HG03575 (cell line): ENCODE measurements around the gene DLG4.
"Not testable (repeated sequence)": the region's sequence is repeated elsewhere in the genome, so short reads cannot be mapped to it uniquely, and the experiment has no call there.

Source experiments
- ATAC-seq: cut with Tn5 transposase; IDR thresholded peaks from one replicate; pipeline ENCODE4 v1.9.1; 2021; ENCODE audit not compliant: unreplicated experiment, insufficient number of reproducible peaks, low FRiP score; ENCODE audit errors: extremely low read depth

Gene DLG4

DNA sequence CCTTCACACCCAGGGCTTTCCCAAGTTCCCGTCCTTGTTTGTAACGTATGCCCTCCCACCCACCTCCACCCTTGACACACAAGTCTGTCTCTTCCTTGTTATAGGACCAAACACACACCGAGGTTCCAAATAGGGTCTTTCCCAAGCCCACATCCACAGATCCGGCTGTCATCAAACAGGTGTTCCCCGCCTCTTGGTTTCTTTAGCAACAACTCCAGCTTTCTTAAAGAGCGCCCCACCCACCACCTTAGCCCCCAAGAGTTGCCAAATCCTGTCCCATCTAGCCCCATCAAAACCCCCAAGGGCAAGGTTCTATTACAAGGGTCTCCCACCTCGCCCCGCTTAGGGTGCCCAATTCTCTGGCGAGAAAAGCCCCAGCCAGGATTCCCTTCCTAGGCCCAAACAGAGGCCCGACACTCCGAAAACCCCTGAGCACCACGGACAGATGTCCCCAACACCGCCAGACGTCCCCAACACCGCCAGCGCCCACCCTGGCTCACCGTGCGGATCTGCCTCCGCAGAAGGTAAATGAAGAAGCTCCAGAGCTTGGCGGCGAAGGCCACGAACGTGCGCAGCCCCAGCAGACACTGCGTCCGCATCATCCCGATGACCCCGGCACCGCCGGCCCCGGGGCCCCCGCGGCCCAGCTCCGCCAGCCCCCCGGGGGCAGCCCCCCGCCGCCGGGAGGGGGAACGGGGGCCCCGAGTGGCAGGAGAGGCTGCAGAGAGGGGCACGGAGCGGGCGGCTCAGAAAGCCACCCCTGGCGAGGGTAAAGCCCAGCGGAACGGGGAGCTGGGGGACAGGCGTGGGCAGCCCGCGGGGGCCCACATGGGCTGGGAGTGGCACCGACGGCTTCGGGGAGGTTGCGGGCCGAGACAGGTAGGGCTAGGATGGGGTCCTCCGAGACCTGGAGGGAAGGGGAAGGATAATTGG is 31.3 kb upstream of the DLG4 start:
- ATAC-seq: no peak

DNA sequence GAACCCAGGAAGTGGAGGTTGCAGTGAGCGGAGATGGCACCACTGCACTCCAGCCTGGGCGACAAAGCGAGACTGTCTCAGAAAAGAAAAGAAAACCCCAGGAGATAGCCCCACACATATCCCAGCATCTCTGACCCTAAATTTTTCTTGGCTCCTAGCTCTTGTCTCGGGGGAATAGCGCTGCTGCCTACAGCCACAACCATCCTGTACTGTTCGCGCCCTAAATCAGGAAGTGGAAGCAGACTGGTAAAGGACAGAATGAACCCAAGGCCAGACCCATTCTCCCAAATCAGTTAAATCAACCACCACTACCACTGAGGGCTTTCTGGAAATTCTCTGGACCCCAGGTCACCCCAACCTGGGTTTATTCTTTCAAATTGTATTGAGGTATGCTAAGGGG is 30.2 kb upstream of the DLG4 start:
- no peak for ATAC-seq

DNA sequence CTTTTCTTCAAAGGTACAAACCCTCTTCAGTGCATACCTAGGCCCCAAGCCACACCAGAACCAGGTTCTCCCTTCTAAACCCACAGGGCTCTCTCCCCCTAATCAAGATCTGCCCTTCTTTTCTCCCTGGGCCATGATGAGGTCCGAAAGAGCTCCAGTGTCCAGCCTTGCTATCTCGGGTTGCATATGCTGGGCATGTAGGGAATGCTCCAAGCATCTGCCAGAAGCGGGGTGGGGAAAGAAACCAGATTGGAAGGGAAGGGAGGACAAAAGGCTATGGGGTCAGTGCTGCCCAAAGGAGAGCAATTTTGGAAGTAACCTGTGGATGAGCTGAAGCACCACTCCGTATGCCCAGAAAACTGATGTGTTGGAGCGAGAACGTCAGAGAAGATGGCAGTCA is 29.6 kb upstream of the DLG4 start:
- no peak for ATAC-seq

DNA sequence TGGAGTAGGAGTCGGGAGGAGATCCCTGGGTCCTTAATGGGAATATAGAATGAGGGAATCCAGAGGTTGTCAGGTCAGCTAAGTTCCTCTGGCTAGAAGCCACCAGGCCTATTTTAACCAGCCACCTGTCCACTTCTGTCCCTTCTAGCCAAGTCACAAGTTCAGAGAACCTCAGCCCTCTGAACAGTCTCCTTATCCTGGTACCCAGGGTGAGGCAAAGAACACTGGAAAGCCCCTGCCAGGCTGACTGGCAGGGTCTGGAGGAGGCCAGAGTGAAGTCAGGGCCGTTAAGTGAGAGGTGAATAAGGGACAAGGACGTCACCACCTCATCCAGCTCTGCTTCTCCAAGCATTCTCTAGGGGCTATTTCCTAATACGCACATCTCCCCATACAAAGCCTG is 29.2 kb upstream of the DLG4 start:
- ATAC-seq: no peak

DNA sequence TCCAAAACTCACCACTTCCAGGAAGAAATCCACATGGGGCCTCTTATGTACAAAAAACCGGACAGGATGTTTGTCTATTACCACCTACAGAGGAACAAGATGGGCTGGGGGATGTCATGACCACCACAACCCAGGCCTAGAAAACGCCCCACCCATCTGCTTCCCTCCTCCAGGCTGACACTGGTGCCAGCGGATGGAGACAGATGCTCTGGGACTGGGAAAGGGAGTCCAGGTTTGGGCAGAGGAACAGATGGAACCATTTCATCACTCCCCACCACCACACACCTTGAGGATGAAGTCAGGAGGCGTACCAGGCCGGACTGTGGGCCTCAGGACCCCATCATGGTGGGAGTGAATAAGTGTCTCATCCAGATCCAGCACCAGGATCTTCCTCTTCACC is 27.1 kb upstream of the DLG4 start:
- no peak for ATAC-seq

DNA sequence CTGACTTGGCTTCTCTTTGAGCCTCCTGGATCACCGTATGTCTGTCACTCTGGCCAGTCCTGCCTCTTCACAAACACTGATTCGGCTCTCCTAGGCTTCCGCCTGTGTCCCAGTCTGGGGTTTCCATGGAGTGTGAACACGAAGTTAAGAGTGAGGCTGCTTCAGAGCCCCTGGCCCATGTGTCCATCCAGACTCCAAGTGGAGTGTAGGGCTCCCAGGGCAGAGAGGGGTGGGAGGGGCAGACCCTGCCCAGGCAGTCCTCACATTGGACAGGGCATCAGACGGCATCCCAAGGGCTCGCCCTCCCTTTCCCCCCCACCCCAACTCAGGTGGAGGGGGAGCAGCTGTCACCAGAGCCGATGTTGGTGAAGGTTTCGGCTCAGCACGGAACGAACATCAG is 24.2 kb upstream of the DLG4 start:
- not testable (repeated sequence) for ATAC-seq

DNA sequence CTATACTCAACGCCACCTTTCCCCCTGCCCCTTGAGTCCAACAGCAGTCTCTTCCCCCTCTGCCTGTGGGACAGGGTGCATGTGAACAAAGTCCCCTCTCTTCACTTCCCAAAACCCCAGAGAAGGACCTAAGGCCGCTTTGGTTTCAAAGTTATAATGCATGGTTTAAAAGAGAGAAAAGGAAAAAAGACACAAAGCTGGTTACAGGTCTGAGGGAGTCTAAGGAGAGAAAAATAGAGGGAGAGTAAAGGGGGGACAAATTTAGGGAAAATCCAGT is 23.8 kb upstream of the DLG4 start:
- ATAC-seq: no peak

DNA sequence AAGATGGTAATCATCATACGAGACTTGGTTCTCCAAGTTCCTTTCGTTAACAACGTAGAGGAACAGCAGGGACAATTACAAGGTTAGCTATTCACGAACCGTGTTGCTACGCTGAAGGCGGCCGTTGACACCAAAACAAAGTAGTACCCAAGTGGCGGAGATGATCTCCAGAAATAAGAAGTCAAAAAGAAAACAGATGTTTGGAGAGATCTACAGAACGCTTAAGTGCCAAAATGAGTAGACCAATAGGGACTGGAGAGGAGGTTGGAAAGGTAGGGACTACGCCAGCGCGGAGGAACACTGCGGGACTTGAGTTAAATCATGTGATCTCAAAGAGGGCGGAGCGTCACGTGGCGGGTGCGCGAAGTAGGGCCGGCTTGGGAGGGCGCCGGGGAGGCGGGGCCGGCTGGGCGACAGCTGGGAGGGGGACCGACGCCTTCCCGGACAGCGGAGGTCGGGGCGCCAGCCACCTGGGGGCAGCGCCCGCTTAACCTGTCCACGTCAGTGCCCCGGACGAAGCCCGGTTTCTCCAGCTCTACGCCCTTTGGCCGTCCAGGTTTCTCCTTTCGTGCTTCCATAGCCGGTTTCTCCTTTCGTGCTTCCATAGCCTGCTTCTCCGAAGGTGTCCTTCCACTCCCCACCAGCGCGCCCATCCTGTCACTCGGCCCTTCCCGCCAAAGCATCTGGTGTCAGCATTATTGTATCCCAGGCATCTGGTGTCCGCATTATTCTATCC is 23.2 kb upstream of the DLG4 start:
- ATAC-seq: no peak

DNA sequence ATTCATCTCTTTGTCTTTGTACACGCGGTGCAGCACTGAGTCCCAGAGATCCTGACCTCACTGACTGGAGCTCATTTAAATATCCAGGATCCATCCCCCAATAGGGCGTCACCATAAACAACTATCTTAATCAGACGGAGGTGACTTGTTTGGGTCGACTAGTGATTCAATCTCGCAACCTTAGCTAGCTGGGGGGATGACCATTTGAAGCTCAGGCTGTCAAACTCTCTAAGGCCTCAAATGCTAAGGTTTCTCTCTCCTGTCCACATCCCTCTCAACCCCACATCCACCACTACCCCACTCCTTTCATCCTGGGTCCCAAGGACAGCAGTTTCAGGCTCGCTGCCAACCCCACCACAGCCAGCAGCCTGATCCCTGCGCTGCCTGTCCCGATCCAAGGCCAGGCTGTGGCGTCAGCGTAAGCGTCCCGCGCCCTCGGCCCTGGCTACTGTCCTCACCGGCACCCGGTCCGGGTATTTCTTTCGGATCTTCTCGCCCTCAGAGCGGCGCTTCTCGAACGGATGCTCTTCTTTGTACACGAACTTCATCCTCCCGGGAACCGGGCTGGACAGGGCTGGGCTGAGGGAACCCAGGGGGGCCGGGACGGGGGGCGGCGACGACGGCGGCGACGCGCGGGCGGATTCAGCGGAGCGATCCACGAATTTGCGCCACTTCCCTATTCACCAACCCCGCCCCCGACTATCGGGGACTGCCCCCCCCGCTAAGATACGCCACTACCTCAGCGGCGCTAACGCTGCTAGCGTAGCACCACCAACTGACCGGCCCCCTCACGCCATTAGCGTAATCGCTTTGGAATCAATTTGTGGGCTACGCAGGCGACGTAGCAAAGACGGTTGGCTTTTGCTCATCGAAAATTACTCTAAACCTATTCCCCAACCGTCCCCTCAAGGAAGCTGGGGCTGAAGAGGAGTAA is 22.4 kb upstream of the DLG4 start, which contains the start of gene GABARAP:
TSS of gene GABARAP (minus strand) at position 667 of the 934 bp plus-strand sequence. CDS start at position 548, 119 bp downstream.
- no peak for ATAC-seq

DNA sequence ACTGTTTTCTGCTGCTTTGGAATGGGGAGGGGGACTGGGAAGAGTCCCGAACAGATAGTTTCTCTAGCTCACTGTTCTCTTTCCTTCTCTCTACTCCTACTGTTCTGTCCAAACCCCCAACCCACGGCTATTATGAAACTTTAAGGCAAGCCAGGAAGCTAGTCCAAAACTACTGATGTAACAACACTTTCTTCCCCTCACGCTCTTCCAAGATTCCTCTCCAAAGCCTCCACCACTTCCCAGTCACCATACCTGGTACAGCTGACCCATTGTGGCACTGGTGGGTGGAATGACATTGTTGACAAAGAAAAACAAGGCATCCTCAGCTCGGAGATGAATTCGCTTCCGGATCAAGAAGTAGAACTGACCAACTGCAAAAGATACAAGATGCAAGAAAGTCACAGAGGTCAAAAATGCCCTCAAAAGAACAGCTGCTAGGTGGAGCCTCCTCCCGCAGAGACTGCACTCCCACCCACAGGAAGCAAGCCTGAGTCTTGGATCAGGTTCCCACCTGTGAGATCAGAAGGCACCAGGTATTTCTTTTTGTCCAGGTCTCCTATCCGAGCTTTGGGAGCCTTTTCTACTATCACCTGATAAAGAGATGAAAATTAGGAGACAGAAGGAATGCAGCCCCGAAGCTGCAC is 21.6 kb upstream of the DLG4 start:
- ATAC-seq: no peak

DNA sequence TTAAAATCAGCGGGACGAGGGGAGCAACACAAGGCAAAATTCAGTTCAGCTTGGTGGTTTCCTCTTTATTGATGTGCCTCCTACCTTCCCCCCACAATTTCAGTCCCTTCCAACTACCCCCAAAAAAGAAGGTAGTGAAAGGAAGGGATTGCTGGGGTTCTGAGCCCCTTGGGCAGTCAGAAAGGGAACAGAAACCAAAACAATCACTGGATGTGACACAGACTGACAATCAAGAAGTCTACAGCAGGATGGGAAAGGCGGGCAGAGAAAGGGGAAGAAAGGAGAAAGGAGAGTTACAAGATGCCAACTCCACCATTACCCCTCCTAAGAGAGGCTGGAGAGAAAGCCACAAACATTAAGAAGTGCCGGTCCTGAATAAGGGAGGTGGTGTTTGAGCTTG is 20.7 kb upstream of the DLG4 start:
- ATAC-seq: no peak

DNA sequence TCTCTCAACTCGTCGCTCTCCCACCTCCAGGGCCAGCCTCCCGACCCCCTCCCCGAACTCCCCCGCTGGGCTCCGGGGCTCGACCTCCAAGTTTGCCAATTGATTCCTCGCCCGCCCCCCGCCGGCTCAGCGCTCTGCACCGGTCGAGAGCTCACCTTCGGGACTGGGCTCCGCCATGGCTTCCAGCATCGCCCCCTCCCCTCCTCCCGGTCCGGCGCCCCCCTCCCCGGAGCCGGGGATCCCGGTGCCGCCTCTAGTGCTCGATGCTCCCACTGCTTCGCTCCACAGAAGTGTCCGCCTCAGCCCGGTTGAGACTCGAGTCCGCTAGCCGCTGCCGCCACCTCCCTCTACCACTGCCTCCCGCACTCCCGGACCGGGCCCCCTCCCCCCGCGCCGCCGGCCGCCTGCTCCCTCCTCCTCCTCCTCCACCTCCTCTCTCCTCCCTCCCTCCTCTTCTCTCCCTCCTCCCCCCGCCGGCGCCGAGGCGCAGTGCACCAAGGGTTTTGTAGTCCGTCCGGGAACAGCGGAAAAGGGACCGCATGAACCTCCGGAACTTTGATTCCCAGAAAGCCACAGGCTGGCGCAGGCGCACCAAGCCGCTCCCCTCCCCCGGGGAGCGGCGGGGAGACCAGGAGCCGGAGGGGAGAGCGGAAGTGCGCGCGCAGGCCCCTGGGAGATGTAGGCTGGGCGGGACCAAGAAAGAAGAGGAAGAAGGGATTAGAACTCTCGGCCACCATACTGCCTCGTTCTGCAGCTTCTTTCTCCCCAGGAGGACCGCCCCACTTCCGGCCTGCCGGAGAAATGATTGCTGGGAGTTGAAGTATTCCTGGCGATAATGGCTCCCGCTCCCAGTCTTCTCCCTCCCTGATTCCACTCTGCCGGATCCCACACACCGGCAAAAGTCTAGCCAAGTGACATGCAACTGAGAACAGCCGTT is 19.7 kb upstream of the DLG4 start, which contains the start of gene PHF23:
TSS of gene PHF23 (minus strand) at position 367 of the 937 bp plus-strand sequence. CDS start at position 189, 178 bp downstream.
- ATAC-seq: no peak

DNA sequence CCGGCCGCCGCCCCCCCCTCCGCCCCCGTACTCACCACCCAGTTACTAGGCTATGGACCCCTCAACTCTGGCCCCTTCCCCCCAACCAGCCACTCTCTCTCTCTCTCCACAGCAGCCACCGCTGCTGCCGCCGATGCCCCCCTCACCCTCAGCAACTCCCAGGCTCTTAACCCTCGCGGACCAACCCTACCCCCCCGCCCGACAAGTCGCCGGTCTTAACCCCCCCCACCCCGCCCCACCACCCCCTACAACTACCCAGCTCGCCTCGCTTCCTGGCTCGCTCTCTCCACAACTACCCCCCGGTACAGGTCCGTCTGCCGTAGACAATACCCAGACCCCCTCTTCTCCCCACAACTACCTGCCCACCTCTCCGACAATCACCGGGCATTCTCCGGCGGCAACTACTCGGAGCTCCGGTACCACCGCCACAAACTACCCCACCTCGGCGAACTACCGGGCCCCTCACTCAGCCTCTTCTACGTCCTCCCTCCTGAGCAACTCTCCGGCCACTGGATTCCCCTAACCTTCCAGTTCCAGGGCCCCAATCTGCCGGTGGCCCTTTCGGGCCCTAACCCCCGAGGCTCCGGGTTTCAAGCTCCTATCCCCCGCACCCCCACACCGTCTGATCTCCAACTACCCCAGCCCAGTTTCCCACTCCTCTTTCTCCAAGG is 18.9 kb upstream of the DLG4 start:
- no peak for ATAC-seq

DNA sequence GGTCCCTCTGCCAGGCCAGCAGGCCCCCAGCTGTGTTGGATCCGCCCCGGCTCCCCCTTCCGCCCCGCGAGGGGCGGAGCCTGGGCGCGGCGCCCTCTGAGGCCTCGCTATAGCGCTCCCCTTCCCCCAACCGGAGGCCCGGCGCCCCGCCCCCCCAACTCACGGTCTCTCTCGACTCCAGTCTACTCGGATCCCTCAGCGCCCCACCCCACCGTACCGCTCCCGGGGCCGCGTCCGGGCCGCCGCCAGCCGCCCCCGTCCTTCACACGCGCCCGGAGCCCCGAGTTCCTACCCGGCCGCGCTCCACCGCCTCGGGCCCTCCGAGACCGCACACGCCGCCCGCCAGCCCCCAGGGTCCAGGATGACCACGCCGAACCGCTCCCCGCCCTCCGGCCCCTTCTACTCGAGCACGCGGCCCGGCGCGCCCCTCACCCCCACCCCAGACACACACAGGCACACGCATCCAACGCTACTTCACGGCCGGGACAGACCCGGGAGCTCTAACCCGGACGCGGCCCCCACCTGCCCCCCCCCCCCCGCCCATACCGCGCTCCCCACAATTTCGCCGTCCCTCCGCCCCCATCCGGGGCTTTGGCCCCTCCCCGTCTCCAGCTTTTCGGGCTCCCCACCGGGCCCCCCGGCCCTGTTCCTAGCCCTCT is 18.3 kb upstream of the DLG4 start:
- no peak for ATAC-seq

DNA sequence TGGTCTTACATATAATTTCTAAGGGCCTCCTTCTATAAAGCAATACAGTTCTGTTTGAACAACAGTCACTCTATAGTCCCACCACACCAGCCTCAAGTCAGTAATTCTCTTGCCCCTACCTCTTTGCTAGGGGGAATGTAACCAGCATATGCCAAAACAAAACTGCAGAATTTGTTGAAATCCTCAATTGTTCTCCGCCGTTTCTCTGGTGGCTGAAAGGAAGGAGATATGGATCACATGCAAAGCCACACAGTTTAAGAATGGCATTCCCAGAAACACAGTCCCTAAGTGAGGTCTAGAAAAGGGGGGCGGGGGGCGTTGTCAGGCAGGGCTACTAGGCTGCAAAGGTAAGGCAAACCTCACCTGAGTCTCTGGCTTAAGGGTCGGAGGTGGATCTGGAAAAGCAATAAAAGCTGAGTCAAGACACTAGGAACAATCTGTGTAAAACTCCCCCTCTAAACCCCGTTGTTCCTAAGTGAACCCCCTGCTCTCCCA is 17.7 kb upstream of the DLG4 start:
- no peak for ATAC-seq

DNA sequence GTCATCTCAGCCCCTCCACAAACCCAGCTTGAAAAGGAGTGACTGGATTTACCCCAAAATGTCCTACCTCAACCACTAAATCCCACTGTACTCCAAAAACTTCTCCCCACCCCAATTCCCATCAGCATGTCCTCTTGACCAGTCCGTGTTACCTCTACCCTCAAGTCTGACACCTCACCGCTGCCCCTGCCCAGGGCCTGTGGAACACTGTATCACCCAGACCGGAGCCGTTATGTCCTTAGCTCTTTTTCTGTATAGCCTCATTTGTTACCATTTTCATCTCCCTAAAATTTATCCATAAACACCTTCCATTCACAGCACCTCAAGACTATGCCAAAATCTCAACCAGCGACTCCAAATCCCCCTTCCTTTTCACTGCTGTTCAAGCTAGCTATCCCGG is 17.2 kb upstream of the DLG4 start:
- no peak for ATAC-seq
